SU-DHL-6 (cell line): ENCODE measurements around the gene RAC2.

Experiments used
- CTCF ChIP-seq: fragments of 200-600 bp; sonication (generic); IDR thresholded peaks from one replicate; pipeline ENCODE4 v1.5.1; 2017; ENCODE audit warnings: antibody characterized with exemption, mild to moderate bottlenecking, low read length, moderate library complexity; ENCODE audit not compliant: insufficient read depth, poor library complexity, severe bottlenecking
- EZH2phosphoT487 ChIP-seq: fragments of 200-600 bp; sonication (generic), shearing (Covaris generic); conservative IDR thresholded peaks from 2 replicates; pipeline ENCODE4 v1.6.1; 2018; ENCODE audit warnings: mild to moderate bottlenecking, antibody characterized with exemption, low read length, moderate library complexity, mixed read lengths

- no peak for TF ChIP-seq CTCF
- TF ChIP-seq EZH2phosphoT487: no peak
Observed at GRCh38 chr22:37239336-37240239, 4.5 kb downstream of the RAC2 start.
